K562 (cell line): Measurements from ENCODE around the gene DNAH9. TPM values are rescaled to one million over a fixed set of nuclear protein-coding genes. Genes with fewer than 3 reads are reported as not detected.

Experiments
- CEBPG ChIP-seq, 3 experiments: fragments of 200-800 bp in 1 of 3; sonication (Bioruptor generic) in 1 of 3; sonication (generic) in 1 of 3; formaldehyde crosslinking in 1 of 3; IDR thresholded peaks in 2 of 3; conservative IDR thresholded peaks in 1 of 3; 2 replicates each; pipeline versions ENCODE4 v1.6.1 to v1.8.0; 2016 to 2022; ENCODE audit warnings: missing compliant biosample characterization in 2 of 3, missing genetic modification characterization in 2 of 3, mild to moderate bottlenecking in 1 of 3, missing genetic modification reagents in 1 of 3
- GTF2F1 ChIP-seq: IDR thresholded peaks from 2 replicates; pipeline ENCODE4 v1.6.1; 2011; ENCODE audit warnings: low read depth, low read length, improper control_type of control experiment
- HEY1 ChIP-seq: fragments of 250-450 bp; sonication (Bioruptor Pico); IDR thresholded peaks from 2 replicates; pipeline ENCODE4 v1.5.0; 2020; ENCODE audit warnings: mild to moderate bottlenecking, moderate library complexity, borderline replicate concordance
- MBD2 ChIP-seq: sonication (generic); IDR thresholded peaks from 2 replicates; pipeline ENCODE4 v1.6.1; 2016; ENCODE audit warnings: low read depth, borderline replicate concordance
- PHB ChIP-seq: fragments of 250-450 bp; sonication (Bioruptor Pico); IDR thresholded peaks from 2 replicates; pipeline ENCODE4 v1.5.0; 2021
- TFAM ChIP-seq: fragments of 250-450 bp; sonication (Bioruptor Pico); conservative IDR thresholded peaks from 2 replicates; pipeline ENCODE4 v1.5.0; 2021; ENCODE audit warnings: mild to moderate bottlenecking, moderate library complexity
- TSC22D4 ChIP-seq: fragments of 450-650 bp; IDR thresholded peaks from 2 replicates; pipeline ENCODE4 v1.6.1; 2016; ENCODE audit warnings: missing genetic modification characterization, missing biosample characterization, control low read depth
- ZNF217 ChIP-seq: sonication (generic); formaldehyde crosslinking; IDR thresholded peaks from 2 replicates; pipeline ENCODE4 v1.8.0; 2022; ENCODE audit warnings: mild to moderate bottlenecking, missing genetic modification reagents
- ZNF695 ChIP-seq: fragments of 450-650 bp; formaldehyde crosslinking; IDR thresholded peaks from 2 replicates; pipeline ENCODE4 v1.4.0; 2020; ENCODE audit warnings: mild to moderate bottlenecking, moderate library complexity
- ZNF77 ChIP-seq: fragments of 250-450 bp; sonication (Bioruptor Pico); IDR thresholded peaks from 2 replicates; pipeline ENCODE4 v1.5.0; 2020
- polyA plus RNA-seq, 8 experiments: library from polyadenylated mRNA; depleted of rRNA in 4 of 8; stranded (reverse) in 5 of 8; unstranded in 3 of 8; fragments of >200 nt; fragmentation: Nextera tagmentation in 2 of 8; fragmentation: Illumina TruSeq in 1 of 8; extraction: Ambion mirVana in 2 of 8; extraction: Trizol in 1 of 8; gene quantifications; 2 replicates each; pipeline versions ENCODE4 v1.2.1 to v1.2.3, GENCODE V29; 2011 to 2014; ENCODE audit warnings: inconsistent platforms in 1 of 8, missing spikeins in 1 of 8
- total RNA-seq, 7 experiments: library from RNA; depleted of rRNA in 6 of 7; stranded (reverse); fragments of >200 nt in 6 of 7; fragmentation: Illumina TruSeq in 2 of 7; extraction: Trizol in 2 of 7; gene quantifications; 2 replicates each; pipeline versions ENCODE4 v1.2.1 to v1.2.3, GENCODE V29; 2011 to 2021; ENCODE audit warnings: low replicate concordance in 1 of 7
- TF ChIP-seq, protein P1 (sequence below): fragments of 450-650 bp; IDR thresholded peaks from 2 replicates; pipeline ENCODE4 v1.6.1; 2016; ENCODE audit warnings: mild to moderate bottlenecking, moderate library complexity
- TF ChIP-seq, protein P2 (sequence below): fragments of 250-450 bp; sonication (Bioruptor Pico); IDR thresholded peaks from 2 replicates; pipeline ENCODE4 v1.8.0; 2022; ENCODE audit warnings: inconsistent platforms
- TF ChIP-seq, protein P3 (sequence below): fragments of 200-400 bp; formaldehyde crosslinking; IDR thresholded peaks from 2 replicates; pipeline ENCODE4 v1.6.1; 2017; ENCODE audit warnings: mild to moderate bottlenecking, low read depth, low read length, moderate library complexity

DNAH9 gene
- total and polyA plus RNA-seq, 9 of the 15 experiments (the other 6 are each of a cell fraction or from before 2014, with no cell fraction given): not detected

DNA sequence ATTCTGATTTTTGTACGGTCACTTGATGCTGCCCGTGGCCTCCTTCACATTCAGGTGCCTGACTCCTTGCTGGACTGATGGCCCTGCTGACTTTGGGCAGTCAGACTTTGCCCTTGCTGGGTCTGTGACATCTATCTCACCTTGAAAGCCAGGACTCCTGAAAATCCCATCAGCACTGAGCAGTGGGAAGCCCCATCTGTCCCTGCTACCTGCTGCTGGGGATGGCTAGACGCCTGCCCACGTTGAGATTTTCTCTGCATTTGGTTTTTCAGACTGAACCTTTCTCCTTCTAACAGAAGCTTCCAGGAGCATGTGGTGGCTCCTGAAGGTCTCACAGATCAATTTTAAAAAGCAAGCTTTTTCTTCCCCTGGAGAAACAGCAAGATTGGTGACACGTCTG, 409.2 kb downstream of the DNAH9 start (continued):
- TF ChIP-seq, protein P1, sequence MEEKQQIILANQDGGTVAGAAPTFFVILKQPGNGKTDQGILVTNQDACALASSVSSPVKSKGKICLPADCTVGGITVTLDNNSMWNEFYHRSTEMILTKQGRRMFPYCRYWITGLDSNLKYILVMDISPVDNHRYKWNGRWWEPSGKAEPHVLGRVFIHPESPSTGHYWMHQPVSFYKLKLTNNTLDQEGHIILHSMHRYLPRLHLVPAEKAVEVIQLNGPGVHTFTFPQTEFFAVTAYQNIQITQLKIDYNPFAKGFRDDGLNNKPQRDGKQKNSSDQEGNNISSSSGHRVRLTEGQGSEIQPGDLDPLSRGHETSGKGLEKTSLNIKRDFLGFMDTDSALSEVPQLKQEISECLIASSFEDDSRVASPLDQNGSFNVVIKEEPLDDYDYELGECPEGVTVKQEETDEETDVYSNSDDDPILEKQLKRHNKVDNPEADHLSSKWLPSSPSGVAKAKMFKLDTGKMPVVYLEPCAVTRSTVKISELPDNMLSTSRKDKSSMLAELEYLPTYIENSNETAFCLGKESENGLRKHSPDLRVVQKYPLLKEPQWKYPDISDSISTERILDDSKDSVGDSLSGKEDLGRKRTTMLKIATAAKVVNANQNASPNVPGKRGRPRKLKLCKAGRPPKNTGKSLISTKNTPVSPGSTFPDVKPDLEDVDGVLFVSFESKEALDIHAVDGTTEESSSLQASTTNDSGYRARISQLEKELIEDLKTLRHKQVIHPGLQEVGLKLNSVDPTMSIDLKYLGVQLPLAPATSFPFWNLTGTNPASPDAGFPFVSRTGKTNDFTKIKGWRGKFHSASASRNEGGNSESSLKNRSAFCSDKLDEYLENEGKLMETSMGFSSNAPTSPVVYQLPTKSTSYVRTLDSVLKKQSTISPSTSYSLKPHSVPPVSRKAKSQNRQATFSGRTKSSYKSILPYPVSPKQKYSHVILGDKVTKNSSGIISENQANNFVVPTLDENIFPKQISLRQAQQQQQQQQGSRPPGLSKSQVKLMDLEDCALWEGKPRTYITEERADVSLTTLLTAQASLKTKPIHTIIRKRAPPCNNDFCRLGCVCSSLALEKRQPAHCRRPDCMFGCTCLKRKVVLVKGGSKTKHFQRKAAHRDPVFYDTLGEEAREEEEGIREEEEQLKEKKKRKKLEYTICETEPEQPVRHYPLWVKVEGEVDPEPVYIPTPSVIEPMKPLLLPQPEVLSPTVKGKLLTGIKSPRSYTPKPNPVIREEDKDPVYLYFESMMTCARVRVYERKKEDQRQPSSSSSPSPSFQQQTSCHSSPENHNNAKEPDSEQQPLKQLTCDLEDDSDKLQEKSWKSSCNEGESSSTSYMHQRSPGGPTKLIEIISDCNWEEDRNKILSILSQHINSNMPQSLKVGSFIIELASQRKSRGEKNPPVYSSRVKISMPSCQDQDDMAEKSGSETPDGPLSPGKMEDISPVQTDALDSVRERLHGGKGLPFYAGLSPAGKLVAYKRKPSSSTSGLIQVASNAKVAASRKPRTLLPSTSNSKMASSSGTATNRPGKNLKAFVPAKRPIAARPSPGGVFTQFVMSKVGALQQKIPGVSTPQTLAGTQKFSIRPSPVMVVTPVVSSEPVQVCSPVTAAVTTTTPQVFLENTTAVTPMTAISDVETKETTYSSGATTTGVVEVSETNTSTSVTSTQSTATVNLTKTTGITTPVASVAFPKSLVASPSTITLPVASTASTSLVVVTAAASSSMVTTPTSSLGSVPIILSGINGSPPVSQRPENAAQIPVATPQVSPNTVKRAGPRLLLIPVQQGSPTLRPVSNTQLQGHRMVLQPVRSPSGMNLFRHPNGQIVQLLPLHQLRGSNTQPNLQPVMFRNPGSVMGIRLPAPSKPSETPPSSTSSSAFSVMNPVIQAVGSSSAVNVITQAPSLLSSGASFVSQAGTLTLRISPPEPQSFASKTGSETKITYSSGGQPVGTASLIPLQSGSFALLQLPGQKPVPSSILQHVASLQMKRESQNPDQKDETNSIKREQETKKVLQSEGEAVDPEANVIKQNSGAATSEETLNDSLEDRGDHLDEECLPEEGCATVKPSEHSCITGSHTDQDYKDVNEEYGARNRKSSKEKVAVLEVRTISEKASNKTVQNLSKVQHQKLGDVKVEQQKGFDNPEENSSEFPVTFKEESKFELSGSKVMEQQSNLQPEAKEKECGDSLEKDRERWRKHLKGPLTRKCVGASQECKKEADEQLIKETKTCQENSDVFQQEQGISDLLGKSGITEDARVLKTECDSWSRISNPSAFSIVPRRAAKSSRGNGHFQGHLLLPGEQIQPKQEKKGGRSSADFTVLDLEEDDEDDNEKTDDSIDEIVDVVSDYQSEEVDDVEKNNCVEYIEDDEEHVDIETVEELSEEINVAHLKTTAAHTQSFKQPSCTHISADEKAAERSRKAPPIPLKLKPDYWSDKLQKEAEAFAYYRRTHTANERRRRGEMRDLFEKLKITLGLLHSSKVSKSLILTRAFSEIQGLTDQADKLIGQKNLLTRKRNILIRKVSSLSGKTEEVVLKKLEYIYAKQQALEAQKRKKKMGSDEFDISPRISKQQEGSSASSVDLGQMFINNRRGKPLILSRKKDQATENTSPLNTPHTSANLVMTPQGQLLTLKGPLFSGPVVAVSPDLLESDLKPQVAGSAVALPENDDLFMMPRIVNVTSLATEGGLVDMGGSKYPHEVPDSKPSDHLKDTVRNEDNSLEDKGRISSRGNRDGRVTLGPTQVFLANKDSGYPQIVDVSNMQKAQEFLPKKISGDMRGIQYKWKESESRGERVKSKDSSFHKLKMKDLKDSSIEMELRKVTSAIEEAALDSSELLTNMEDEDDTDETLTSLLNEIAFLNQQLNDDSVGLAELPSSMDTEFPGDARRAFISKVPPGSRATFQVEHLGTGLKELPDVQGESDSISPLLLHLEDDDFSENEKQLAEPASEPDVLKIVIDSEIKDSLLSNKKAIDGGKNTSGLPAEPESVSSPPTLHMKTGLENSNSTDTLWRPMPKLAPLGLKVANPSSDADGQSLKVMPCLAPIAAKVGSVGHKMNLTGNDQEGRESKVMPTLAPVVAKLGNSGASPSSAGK: no peak
- no peak for TF ChIP-seq TSC22D4 (tag)
- TF ChIP-seq HEY1 (CRISPR knock-in tag): no peak
- no peak for TF ChIP-seq CEBPG (CRISPR knock-in tag; IDR thresholded peaks at IDR 0.05)
- no peak for TF ChIP-seq CEBPG (tag; conservative IDR thresholded peaks at IDR 0.05 in 1 of 2, IDR thresholded peaks at IDR 0.05 in 1 of 2)
- TF ChIP-seq PHB (CRISPR knock-in tag): no peak
- TF ChIP-seq MBD2: no peak
- TF ChIP-seq ZNF695: no peak
- no peak for TF ChIP-seq GTF2F1
- TF ChIP-seq ZNF217 (CRISPR knock-in tag): no peak
- TF ChIP-seq TFAM: no peak
- TF ChIP-seq, protein P2, sequence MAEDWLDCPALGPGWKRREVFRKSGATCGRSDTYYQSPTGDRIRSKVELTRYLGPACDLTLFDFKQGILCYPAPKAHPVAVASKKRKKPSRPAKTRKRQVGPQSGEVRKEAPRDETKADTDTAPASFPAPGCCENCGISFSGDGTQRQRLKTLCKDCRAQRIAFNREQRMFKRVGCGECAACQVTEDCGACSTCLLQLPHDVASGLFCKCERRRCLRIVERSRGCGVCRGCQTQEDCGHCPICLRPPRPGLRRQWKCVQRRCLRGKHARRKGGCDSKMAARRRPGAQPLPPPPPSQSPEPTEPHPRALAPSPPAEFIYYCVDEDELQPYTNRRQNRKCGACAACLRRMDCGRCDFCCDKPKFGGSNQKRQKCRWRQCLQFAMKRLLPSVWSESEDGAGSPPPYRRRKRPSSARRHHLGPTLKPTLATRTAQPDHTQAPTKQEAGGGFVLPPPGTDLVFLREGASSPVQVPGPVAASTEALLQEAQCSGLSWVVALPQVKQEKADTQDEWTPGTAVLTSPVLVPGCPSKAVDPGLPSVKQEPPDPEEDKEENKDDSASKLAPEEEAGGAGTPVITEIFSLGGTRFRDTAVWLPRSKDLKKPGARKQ (CRISPR knock-in tag): no peak
- TF ChIP-seq ZNF77 (CRISPR knock-in tag): no peak
- TF ChIP-seq, protein P3, sequence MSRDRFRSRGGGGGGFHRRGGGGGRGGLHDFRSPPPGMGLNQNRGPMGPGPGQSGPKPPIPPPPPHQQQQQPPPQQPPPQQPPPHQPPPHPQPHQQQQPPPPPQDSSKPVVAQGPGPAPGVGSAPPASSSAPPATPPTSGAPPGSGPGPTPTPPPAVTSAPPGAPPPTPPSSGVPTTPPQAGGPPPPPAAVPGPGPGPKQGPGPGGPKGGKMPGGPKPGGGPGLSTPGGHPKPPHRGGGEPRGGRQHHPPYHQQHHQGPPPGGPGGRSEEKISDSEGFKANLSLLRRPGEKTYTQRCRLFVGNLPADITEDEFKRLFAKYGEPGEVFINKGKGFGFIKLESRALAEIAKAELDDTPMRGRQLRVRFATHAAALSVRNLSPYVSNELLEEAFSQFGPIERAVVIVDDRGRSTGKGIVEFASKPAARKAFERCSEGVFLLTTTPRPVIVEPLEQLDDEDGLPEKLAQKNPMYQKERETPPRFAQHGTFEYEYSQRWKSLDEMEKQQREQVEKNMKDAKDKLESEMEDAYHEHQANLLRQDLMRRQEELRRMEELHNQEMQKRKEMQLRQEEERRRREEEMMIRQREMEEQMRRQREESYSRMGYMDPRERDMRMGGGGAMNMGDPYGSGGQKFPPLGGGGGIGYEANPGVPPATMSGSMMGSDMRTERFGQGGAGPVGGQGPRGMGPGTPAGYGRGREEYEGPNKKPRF: no peak
